ENCODE measurements around the gene ATXN2. TPM values are rescaled to one million over a fixed set of nuclear protein-coding genes. Genes with fewer than 3 reads are reported as not detected.

Gene ATXN2
- total RNA-seq, 1 donor from 2014 or later: 66.6 TPM

- ATAC-seq: no peak
- no peaks in the 10 kb centered on the region for H3K27me3 ChIP-seq
- H3K4me3 ChIP-seq: no peak overlapping the region
- DNase-seq: no peak
- peaks cover 11% of the 10 kb centered on the region for H3K36me3 ChIP-seq
- peaks cover 64% of the 10 kb centered on the region for H3K4me1 ChIP-seq
- H3K27ac ChIP-seq: peak overlapping the region; percentile 84
- no peaks in the 10 kb centered on the region for H3K9me3 ChIP-seq
- intact Hi-C loops (cut with DNase I): no loop called here
- TF ChIP-seq CTCF (IDR thresholded peaks at IDR 0.05): no peak
Measured at GRCh38 chr12:111412007-111412829, 186.9 kb downstream of the ATXN2 start.

- H3K4me1 ChIP-seq: peaks cover 69% of the 10 kb centered on the region
- H3K4me3 ChIP-seq: no peak overlapping the region
- ATAC-seq: no peak
- TF ChIP-seq CTCF (IDR thresholded peaks at IDR 0.05): no peak
- intact Hi-C loops (cut with DNase I): no loop called here
- peaks cover 2% of the 10 kb centered on the region for H3K36me3 ChIP-seq
- no peaks in the 10 kb centered on the region for H3K9me3 ChIP-seq
- H3K27ac ChIP-seq: peak overlapping the region; percentile 84
- DNase-seq: no peak
- no peaks in the 10 kb centered on the region for H3K27me3 ChIP-seq
Measured at GRCh38 chr12:111411185-111411764, 187.8 kb downstream of the ATXN2 start.

GRCh38 chr12:111410431-111411184, 188.5 kb downstream of the ATXN2 start:
- Histone ChIP-seq H3K9me3 (no peaks in the 10 kb centered on the region), H3K27me3 (no peaks in the 10 kb centered on the region), H3K27ac (peak overlapping the region; percentile 84), H3K4me1 (peaks cover 69% of the 10 kb centered on the region), H3K36me3 (no peaks in the 10 kb centered on the region), H3K4me3 (no peak overlapping the region)
- ATAC-seq (no peak), DNase-seq (no peak)
- intact Hi-C loops (cut with DNase I): no loop called here
- TF ChIP-seq CTCF (IDR thresholded peaks at IDR 0.05): no peak

- DNase-seq (peak; percentile 79), ATAC-seq (peak; percentile 0)
- Histone ChIP-seq H3K9me3 (no peaks in the 10 kb centered on the region), H3K36me3 (no peaks in the 10 kb centered on the region), H3K27ac (peak overlapping the region; percentile 84), H3K4me1 (peaks cover 69% of the 10 kb centered on the region), H3K27me3 (no peaks in the 10 kb centered on the region), H3K4me3 (peak overlapping the region; percentile 30)
- TF ChIP-seq CTCF (IDR thresholded peaks at IDR 0.05): no peak
- intact Hi-C loops (cut with DNase I): no loop called here
Measured at GRCh38 chr12:111409780-111410430, 189.2 kb downstream of the ATXN2 start.

- TF ChIP-seq CTCF (IDR thresholded peaks at IDR 0.05): no peak
- no peaks in the 10 kb centered on the region for H3K9me3 ChIP-seq
- ATAC-seq: no peak
- DNase-seq: no peak
- intact Hi-C loops (cut with DNase I): no loop called here
- peaks cover 74% of the 10 kb centered on the region for H3K4me1 ChIP-seq
- no peaks in the 10 kb centered on the region for H3K36me3 ChIP-seq
- no peaks in the 10 kb centered on the region for H3K27me3 ChIP-seq
- peak overlapping the region; percentile 30 for H3K4me3 ChIP-seq
- H3K27ac ChIP-seq: peak overlapping the region; percentile 84
Measured at GRCh38 chr12:111409403-111409779, 189.7 kb downstream of the ATXN2 start.
